Karpas-422 (cell line): ENCODE measurements around the gene PSORS1C1. TPM values are rescaled to one million over a fixed set of nuclear protein-coding genes. Genes with fewer than 3 reads are reported as not detected.

Experiments used
- DNase-seq: peaks from one replicate; pipeline ENCODE4 v3.0.0-alpha.2; 2015
- H2AFZ ChIP-seq: fragments of 200-600 bp; sonication (generic); 2 replicates; pipeline ENCODE4 v1.6.1; 2014; ENCODE audit warnings: antibody characterized with exemption, low read length, mixed read lengths
- H3K27ac ChIP-seq: fragments of 200-600 bp; sonication (generic); 2 replicates; pipeline ENCODE4 v1.5.1; 2014; ENCODE audit warnings: mild to moderate bottlenecking, low read length, moderate library complexity
- H3K27me3 ChIP-seq: fragments of 200-600 bp; sonication (generic); 2 replicates; pipeline ENCODE4 v1.6.1; 2014; ENCODE audit warnings: low read length, mixed read lengths
- H3K36me3 ChIP-seq: fragments of 200-600 bp; sonication (generic); 2 replicates; pipeline ENCODE4 v1.6.1; 2014; ENCODE audit warnings: low read length, mixed read lengths; ENCODE audit not compliant: insufficient read depth
- H3K4me1 ChIP-seq: fragments of 200-600 bp; sonication (generic); 2 replicates; pipeline ENCODE4 v1.6.1; 2014; ENCODE audit warnings: mild to moderate bottlenecking, low read length, mixed read lengths
- H3K4me2 ChIP-seq: fragments of 200-600 bp; sonication (generic); 2 replicates; pipeline ENCODE4 v1.6.1; 2014; ENCODE audit warnings: low read length, low read depth, mild to moderate bottlenecking; ENCODE audit not compliant: poor library complexity, severe bottlenecking
- H3K4me3 ChIP-seq: fragments of 200-600 bp; sonication (generic); 2 replicates; pipeline ENCODE4 v1.5.1; 2014; ENCODE audit warnings: mild to moderate bottlenecking, antibody characterized with exemption, low read length, mixed read lengths
- H3K79me2 ChIP-seq: fragments of 200-600 bp; sonication (generic); 2 replicates; pipeline ENCODE4 v1.6.1; 2014; ENCODE audit warnings: mild to moderate bottlenecking, low read length, mixed read lengths
- H3K9ac ChIP-seq: fragments of 200-600 bp; sonication (generic); 2 replicates; pipeline ENCODE4 v1.6.0; 2014; ENCODE audit warnings: low read length
- H3K9me2 ChIP-seq: fragments of 200-600 bp; sonication (generic), shearing (Covaris generic); replicated peaks from 2 replicates; pipeline ENCODE4 v1.6.0; 2014; ENCODE audit warnings: mild to moderate bottlenecking, low read length, moderate library complexity; ENCODE audit not compliant: insufficient read depth
- H3K9me3 ChIP-seq: fragments of 300-700, 200-600 bp; sonication (generic); 2 replicates; pipeline ENCODE4 v1.6.1; 2014; ENCODE audit warnings: low read length, mixed read lengths
- H4K20me1 ChIP-seq: fragments of 200-600 bp; sonication (generic); 2 replicates; pipeline ENCODE4 v1.6.1; 2014; ENCODE audit warnings: mild to moderate bottlenecking, antibody characterized with exemption, low read length, low read depth; ENCODE audit not compliant: insufficient read depth
- total RNA-seq: library from RNA; depleted of rRNA; stranded (reverse); fragments of >200 nt; shearing (Covaris generic); gene quantifications from 2 replicates; pipeline ENCODE4 v1.2.3, GENCODE V29; 2014; ENCODE audit warnings: low replicate concordance

The PSORS1C1 gene
- total RNA-seq, 1 experiment from 2014 or later, result not detected

DNA sequence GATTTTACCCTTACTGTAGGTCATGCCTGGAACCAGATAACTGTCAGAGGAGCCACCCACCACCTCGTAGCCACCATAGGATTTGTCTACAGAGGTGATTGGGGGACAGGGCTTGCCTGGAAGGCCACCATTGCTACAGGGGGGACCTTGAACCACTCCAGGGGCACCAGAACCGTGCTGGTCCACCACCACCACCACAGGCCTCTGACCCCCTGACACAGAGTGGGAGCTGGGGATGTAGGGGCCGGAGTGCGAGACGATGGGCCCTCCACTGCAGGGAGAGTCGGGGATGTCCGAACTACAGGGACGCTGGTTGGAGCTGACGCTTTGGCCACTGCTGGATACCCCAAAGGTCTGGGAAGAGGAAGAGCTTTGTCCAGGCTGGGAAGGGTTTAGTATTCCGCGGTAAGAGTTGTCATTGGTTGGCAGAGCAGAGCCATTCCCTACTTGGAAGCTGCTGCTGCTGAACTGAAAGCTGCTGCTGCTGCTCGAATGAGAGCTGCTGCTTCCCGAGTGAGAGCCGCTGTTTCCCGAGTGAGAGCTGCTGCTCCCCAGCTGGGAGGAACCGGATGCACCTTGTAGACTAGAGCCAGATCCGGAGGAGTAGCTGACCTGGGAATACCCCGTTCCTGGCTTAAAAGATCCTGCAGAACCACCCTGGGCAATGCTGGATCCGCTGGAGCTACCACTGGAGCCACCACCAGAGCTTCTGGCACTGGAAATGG is 2.2 kb downstream of the PSORS1C1 start:
- no peaks in the 10 kb centered on the region for H3K4me1 ChIP-seq
- H3K36me3 ChIP-seq, result no peaks in the 10 kb centered on the region
- H2AFZ ChIP-seq, result no peak overlapping the region
- no peak overlapping the region for H3K9ac ChIP-seq
- H3K9me2 ChIP-seq, result no peaks in the 10 kb centered on the region
- no peak overlapping the region for H3K4me3 ChIP-seq
- H3K27ac ChIP-seq, result no peak overlapping the region
- H3K27me3 ChIP-seq, result no peaks in the 10 kb centered on the region
- H4K20me1 ChIP-seq, result no peaks in the 10 kb centered on the region
- H3K4me2 ChIP-seq, result no peak overlapping the region
- no peak for DNase-seq
- no peaks in the 10 kb centered on the region for H3K9me3 ChIP-seq
- no peaks in the 10 kb centered on the region for H3K79me2 ChIP-seq

- H3K27ac ChIP-seq, result no peak overlapping the region
- H3K9me3 ChIP-seq, result no peaks in the 10 kb centered on the region
- H3K4me3 ChIP-seq, result no peak overlapping the region
- DNase-seq, result no peak
- H3K9ac ChIP-seq, result no peak overlapping the region
- H3K9me2 ChIP-seq, result no peaks in the 10 kb centered on the region
- H3K4me1 ChIP-seq, result no peaks in the 10 kb centered on the region
- H3K36me3 ChIP-seq, result no peaks in the 10 kb centered on the region
- no peaks in the 10 kb centered on the region for H3K79me2 ChIP-seq
- no peaks in the 10 kb centered on the region for H3K27me3 ChIP-seq
- H3K4me2 ChIP-seq, result no peak overlapping the region
- H2AFZ ChIP-seq, result no peak overlapping the region
- no peaks in the 10 kb centered on the region for H4K20me1 ChIP-seq
Measured at GRCh38 chr6:31118178-31118577, 3.6 kb downstream of the PSORS1C1 start.

DNA sequence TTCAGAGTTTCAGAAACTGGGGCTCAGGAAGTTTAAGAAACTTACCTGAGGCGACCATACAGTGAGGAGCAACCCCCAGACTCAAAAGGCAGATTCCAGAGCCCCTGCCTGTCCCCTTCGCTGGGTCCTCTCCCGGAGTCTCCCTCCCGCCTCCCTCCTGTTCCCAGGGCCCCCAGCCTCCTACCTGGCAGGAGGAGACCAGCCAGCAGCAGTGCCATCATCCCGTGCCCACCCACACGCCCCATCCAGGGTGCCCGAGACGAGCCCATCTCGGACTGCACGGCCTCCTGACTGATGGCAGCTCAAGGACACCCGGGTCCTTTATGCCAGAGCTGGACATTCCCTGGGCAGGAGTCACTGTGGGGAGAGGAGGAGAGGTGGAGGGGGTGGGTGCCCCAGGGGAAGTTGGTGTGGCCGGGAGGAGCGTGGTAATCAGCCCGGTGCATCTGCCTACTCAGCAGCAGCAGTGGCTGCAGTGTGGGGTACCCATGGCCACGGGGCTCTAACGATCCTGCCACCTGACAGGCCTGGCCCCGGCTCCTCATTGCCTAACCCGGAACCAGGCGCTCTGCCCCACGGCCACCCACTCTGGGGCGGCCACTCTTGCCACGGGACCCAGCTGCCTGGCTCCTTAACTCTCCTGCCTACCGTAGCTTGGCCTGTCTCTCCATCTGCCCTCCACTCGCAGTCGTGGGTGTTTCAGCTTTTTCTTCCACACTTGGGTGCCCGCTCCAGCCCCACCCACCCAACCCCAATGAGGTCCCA is 5.7 kb downstream of the PSORS1C1 start, which contains the start of gene CDSN:
TSS of gene CDSN (minus strand) at position 296 of the 765 bp plus-strand sequence. CDS start at position 269, 27 bp downstream.
- H3K9me2 ChIP-seq, result no peaks in the 10 kb centered on the region
- no peak within 1 kb of the TSS for H3K9ac ChIP-seq
- no peak for DNase-seq
- no peaks in the 10 kb centered on the region for H3K9me3 ChIP-seq
- no peaks in the 10 kb centered on the region for H3K79me2 ChIP-seq
- no peak within 1 kb of the TSS for H3K4me3 ChIP-seq
- H3K4me1 ChIP-seq, result no peaks in the 10 kb centered on the region
- no peaks in the 10 kb centered on the region for H3K36me3 ChIP-seq
- H4K20me1 ChIP-seq, result no peaks in the 10 kb centered on the region
- no peak within 1 kb of the TSS for H3K27ac ChIP-seq
- no peak within 1 kb of the TSS for H3K4me2 ChIP-seq
- no peak within 1 kb of the TSS for H2AFZ ChIP-seq
- no peaks in the 10 kb centered on the region for H3K27me3 ChIP-seq

DNA sequence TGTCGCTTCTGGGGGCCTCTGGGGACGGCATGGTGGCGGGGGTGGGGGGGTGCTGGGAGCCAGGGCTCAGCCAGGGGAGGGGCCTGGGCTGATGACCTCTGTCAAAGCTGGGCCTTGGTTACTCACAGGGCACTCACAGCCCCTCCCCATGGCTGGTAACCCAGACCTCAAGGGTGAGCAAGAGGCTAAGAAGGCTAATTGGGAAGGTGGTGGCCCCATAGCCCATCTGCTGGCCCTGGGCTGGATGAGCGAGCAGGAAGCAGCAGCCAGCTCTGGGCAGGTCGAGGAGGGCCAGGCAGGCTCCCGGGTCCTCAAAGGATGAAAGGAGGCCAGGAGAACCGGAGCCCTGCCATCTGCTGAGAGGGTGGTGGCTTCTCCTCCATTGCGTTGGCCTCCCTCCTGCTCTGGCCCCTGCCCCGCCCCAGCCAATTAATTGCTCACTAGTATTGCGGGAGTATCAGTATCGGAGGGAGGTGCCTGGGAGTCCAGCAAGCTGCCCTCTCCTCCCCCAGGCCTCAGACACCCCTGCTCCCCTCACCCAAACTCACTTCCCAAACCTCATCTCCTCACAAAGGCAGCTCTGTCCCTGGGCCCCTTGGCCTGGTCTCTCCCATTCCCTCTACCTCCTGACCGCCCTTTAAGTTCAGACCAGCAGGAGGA is 6.7 kb downstream of the PSORS1C1 start:
- no peak overlapping the region for H3K27ac ChIP-seq
- no peaks in the 10 kb centered on the region for H3K27me3 ChIP-seq
- H3K9me2 ChIP-seq, result no peaks in the 10 kb centered on the region
- no peak overlapping the region for H2AFZ ChIP-seq
- no peaks in the 10 kb centered on the region for H3K36me3 ChIP-seq
- DNase-seq, result no peak
- no peaks in the 10 kb centered on the region for H3K79me2 ChIP-seq
- no peak overlapping the region for H3K4me2 ChIP-seq
- no peak overlapping the region for H3K9ac ChIP-seq
- no peaks in the 10 kb centered on the region for H3K4me1 ChIP-seq
- no peak overlapping the region for H3K4me3 ChIP-seq
- H4K20me1 ChIP-seq, result no peaks in the 10 kb centered on the region
- no peaks in the 10 kb centered on the region for H3K9me3 ChIP-seq

DNA sequence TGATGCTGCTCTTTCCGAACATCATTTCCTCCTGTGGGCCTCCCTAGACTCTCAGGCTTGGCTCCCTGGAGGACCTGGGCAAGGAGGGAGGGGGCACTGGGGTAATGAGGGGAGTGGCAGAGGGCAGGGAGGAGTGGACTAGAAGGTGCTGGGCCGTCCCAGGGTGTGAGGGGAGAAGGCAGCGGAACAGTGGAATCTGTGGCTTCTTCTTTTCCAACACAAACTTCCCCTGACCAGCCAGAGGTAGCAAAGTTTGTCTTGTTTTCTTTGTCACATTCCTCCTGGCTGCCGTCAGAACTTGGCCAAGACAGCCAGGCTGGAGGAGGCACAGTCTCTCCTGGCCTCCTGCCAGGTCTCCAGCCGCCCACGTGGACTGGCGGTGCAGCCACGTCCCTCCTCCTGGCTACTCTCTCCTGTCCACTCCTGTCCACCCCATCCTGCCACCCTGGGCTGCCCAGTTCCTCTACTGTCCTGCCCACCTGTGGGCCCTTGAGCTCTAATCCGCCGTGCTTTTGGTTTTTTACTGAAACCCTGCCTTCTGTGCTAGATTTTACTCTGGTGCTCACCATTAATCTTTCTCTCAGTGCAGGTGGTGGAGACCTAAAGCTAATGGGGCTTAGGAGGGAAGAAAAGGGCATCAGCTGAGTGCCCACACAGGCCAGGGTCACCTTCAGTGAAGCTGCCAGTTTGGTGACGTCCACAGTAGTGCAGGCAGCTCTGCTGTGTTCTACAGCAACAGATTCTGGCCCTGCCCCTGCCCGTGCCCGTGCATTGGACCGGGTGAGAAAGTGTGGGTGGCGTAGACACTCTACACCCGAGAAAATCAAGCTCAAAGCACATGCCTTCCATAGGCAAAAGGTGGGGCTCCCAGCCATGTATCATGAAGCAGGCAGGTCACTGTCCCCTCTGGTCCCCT is 8.4 kb downstream of the PSORS1C1 start:
- no peak overlapping the region for H3K27ac ChIP-seq
- no peak overlapping the region for H3K4me2 ChIP-seq
- H3K9me3 ChIP-seq, result no peaks in the 10 kb centered on the region
- H3K4me3 ChIP-seq, result no peak overlapping the region
- H3K27me3 ChIP-seq, result no peaks in the 10 kb centered on the region
- no peak overlapping the region for H3K9ac ChIP-seq
- H3K9me2 ChIP-seq, result no peaks in the 10 kb centered on the region
- no peaks in the 10 kb centered on the region for H3K4me1 ChIP-seq
- no peak overlapping the region for H2AFZ ChIP-seq
- no peak for DNase-seq
- no peaks in the 10 kb centered on the region for H4K20me1 ChIP-seq
- no peaks in the 10 kb centered on the region for H3K79me2 ChIP-seq
- H3K36me3 ChIP-seq, result no peaks in the 10 kb centered on the region

GRCh38 chr6:31125162-31125561 is 10.6 kb downstream of the PSORS1C1 start:
- no peaks in the 10 kb centered on the region for H3K4me1 ChIP-seq
- no peak overlapping the region for H2AFZ ChIP-seq
- no peak overlapping the region for H3K27ac ChIP-seq
- no peaks in the 10 kb centered on the region for H3K36me3 ChIP-seq
- H3K4me3 ChIP-seq, result no peak overlapping the region
- no peaks in the 10 kb centered on the region for H3K9me3 ChIP-seq
- H3K9ac ChIP-seq, result no peak overlapping the region
- H4K20me1 ChIP-seq, result no peaks in the 10 kb centered on the region
- H3K27me3 ChIP-seq, result no peaks in the 10 kb centered on the region
- H3K9me2 ChIP-seq, result no peaks in the 10 kb centered on the region
- no peak overlapping the region for H3K4me2 ChIP-seq
- no peaks in the 10 kb centered on the region for H3K79me2 ChIP-seq
- DNase-seq, result no peak

DNA sequence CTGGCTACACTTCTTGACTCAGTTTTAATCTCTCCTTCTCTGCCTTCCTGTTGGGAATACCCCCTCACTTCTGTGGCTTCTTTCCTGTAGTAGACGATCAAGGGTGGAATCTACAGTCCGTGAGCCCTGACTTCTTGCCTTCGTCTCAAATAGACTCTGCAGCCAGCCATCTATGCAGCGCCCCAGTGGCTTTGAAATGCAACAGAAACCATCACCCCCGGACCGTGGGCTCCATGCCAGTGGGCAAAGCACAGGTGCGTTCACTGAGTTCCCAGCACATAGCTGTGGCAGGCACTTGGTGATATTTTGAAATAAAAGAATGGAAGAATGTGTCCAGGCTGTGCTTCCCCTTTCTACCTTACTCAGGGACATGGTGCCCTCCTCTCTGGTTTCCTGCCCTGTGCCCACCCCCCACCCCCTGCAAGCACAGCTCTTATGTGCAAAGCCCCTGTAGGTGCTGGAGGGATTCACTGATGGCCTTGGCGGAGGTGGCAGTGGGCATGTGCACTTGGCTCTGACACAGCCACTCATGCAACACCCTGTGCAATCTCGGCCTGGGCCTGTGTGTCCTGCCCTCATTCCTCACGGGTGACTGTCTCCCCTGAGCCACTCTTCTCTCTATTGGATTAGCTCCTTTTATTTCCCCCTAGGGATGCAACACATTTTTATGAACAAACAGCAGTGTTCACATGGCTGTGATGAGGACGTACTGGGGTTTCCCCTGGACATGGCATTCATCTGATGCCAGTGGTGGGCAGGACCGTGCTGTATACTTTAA is 11.2 kb downstream of the PSORS1C1 start:
- H3K4me1 ChIP-seq, result no peaks in the 10 kb centered on the region
- no peak overlapping the region for H3K27ac ChIP-seq
- no peak overlapping the region for H3K9ac ChIP-seq
- H3K27me3 ChIP-seq, result no peaks in the 10 kb centered on the region
- no peak overlapping the region for H2AFZ ChIP-seq
- H4K20me1 ChIP-seq, result no peaks in the 10 kb centered on the region
- no peaks in the 10 kb centered on the region for H3K36me3 ChIP-seq
- no peaks in the 10 kb centered on the region for H3K9me2 ChIP-seq
- no peaks in the 10 kb centered on the region for H3K9me3 ChIP-seq
- H3K79me2 ChIP-seq, result no peaks in the 10 kb centered on the region
- no peak overlapping the region for H3K4me3 ChIP-seq
- no peak overlapping the region for H3K4me2 ChIP-seq
- DNase-seq, result no peak
